GM12878 (cell line): ENCODE measurements around the gene ZYG11B. TPM values are rescaled to one million over a fixed set of nuclear protein-coding genes. Genes with fewer than 3 reads are reported as not detected.
"Not testable (repeated sequence)": the region's sequence is repeated elsewhere in the genome, so short reads cannot be mapped to it uniquely, and the experiment has no call there.

ENCODE experiments used
- ATAC-seq: fragments of 200-7000 bp; cut with Tn5 transposase; 3 replicates; pipeline ENCODE4 v1.9.1; 2020; ENCODE audit warnings: mild to moderate bottlenecking, moderate library complexity
- BruUV-seq: library from RNA; stranded (reverse); fragments of 400-500 nt; replicated peaks from 2 replicates; lab custom pipeline; 2021; lab: Mats Ljungman, UMichigan
- CTCF ChIA-PET: fragments of 300-600 bp; sonication (Branson Sonifier 250); formaldehyde crosslinking; extraction: SDS; loops from one replicate; lab custom pipeline; 2021; ENCODE audit warnings: inconsistent platforms; lab: Yijun Ruan, JAX
- POLR2A ChIA-PET: fragments of 350-600 bp; formaldehyde crosslinking; extraction: SDS; loops from one replicate; lab custom pipeline; 2021; ENCODE audit warnings: inconsistent platforms; lab: Charles Lee
- RAD21 ChIA-PET: fragments of 300-600 bp; sonication (Branson Sonifier 250); formaldehyde crosslinking; loops from one replicate; lab custom pipeline; 2023; ENCODE audit warnings: antibody characterized with exemption; ENCODE audit not compliant: unreplicated experiment; lab: Charles Lee
- SMC1A ChIA-PET: fragments of 300-600 bp; sonication (Branson Sonifier 250); formaldehyde crosslinking; loops from one replicate; lab custom pipeline; 2023; ENCODE audit not compliant: unreplicated experiment, uncharacterized antibody; lab: Charles Lee
- DNase-seq: peaks from one replicate; pipeline ENCODE4 v3.0.0-alpha.2; 2011; ENCODE audit warnings: low read depth, low spot score
- FAIRE-seq: peaks from 3 replicates; lab custom pipeline; 2011; peaks lifted over from hg19 to GRCh38; lab: Jason Lieb, UNC
- H2AFZ ChIP-seq: 2 replicates; pipeline ENCODE4 v1.6.0; 2011; ENCODE audit warnings: low read depth, low read length, control low read depth; ENCODE audit not compliant: control insufficient read depth
- H3K27ac ChIP-seq: 2 replicates; pipeline ENCODE4 v1.5.1; 2011; ENCODE audit warnings: control low read depth; ENCODE audit not compliant: control insufficient read depth, insufficient read depth
- H3K27me3 ChIP-seq, 2 experiments: replicated peaks in 1 of 2; 2 replicates each; pipeline versions ENCODE4 v1.6.0 to v1.6.1; 2011; ENCODE audit warnings: low read length in 1 of 2; ENCODE audit not compliant: control insufficient read depth in 2 of 2, insufficient read depth in 2 of 2
- H3K36me3 ChIP-seq, 2 experiments: 2 replicates each; pipeline ENCODE4 v1.5.1; 2011; ENCODE audit warnings: low read length in 1 of 2; ENCODE audit not compliant: control insufficient read depth in 2 of 2, insufficient read depth in 2 of 2
- H3K4me1 ChIP-seq: 2 replicates; pipeline ENCODE4 v1.6.1; 2011; ENCODE audit warnings: mild to moderate bottlenecking, low read length, moderate library complexity, mixed read lengths; ENCODE audit not compliant: control insufficient read depth, insufficient read depth
- H3K4me2 ChIP-seq: 2 replicates; pipeline ENCODE4 v1.6.0; 2011; ENCODE audit warnings: control low read depth; ENCODE audit not compliant: control insufficient read depth, insufficient read depth
- H3K4me3 ChIP-seq: fragments of 200-600 bp; sonication (generic); 2 replicates; pipeline ENCODE4 v1.5.1; 2016
- H3K79me2 ChIP-seq: 2 replicates; pipeline ENCODE4 v1.6.0; 2011; ENCODE audit warnings: low read length; ENCODE audit not compliant: control insufficient read depth, insufficient read depth
- H3K9ac ChIP-seq: 2 replicates; pipeline ENCODE4 v1.8.0; 2011; ENCODE audit warnings: low read length, control low read depth, mixed read lengths; ENCODE audit not compliant: control insufficient read depth, insufficient read depth
- H3K9me3 ChIP-seq: replicated peaks from 3 replicates; pipeline ENCODE4 v1.5.1; 2011; ENCODE audit warnings: mild to moderate bottlenecking, low read length; ENCODE audit not compliant: control insufficient read depth, insufficient read depth
- H4K20me1 ChIP-seq: 2 replicates; pipeline ENCODE4 v1.6.0; 2011; ENCODE audit not compliant: control insufficient read depth, insufficient read depth
- BHLHE40 ChIP-seq, 2 experiments: fragments of 450-650 bp in 1 of 2; IDR thresholded peaks; 2 replicates each; pipeline ENCODE4 v1.6.1; 2011 to 2017; ENCODE audit warnings: low read depth in 2 of 2, borderline replicate concordance in 1 of 2, improper control_type of control experiment in 1 of 2, low read length in 1 of 2, mild to moderate bottlenecking in 1 of 2
- CREB1 ChIP-seq: IDR thresholded peaks from 2 replicates; pipeline ENCODE4 v1.6.1; 2012; ENCODE audit warnings: low read depth, mild to moderate bottlenecking, inconsistent platforms
- IRF3 ChIP-seq: fragments of 450-650 bp; IDR thresholded peaks from 2 replicates; pipeline ENCODE4 v1.6.1; 2014; ENCODE audit warnings: mild to moderate bottlenecking
- MYC ChIP-seq: IDR thresholded peaks from 2 replicates; pipeline ENCODE4 v1.6.1; 2011; ENCODE audit warnings: mild to moderate bottlenecking, low read length, moderate library complexity, inconsistent platforms; ENCODE audit not compliant: insufficient read depth, insufficient replicate concordance, insufficient read length, severe bottlenecking
- ZNF207 ChIP-seq: fragments of 450-650 bp; IDR thresholded peaks from 2 replicates; pipeline ENCODE4 v1.6.1; 2014; ENCODE audit warnings: antibody characterized with exemption, mild to moderate bottlenecking, borderline replicate concordance
- WGBS: methylation state at CpG from one replicate; pipeline ENCODE4 v1.1.6; 2016; ENCODE audit warnings: low lambda C conversion rate; ENCODE audit not compliant: insufficient replicate concordance, insufficient coverage; ENCODE audit errors: missing lambda C conversion rate; 5-methylcytosine and 5-hydroxymethylcytosine counted together
- in situ Hi-C: fragments of 300-500 bp; cut with MboI; formaldehyde crosslinking; loops from 9 replicates; pipeline ENCODE4 v1.14.3; 2018; ENCODE audit warnings: mixed read lengths
- intact Hi-C: fragments of 100-400 bp; cut with micrococcal nuclease; formaldehyde crosslinking; loops from one replicate; pipeline ENCODE4 v1.14.2; 2022; ENCODE audit not compliant: unreplicated experiment
- polyA plus RNA-seq, 11 experiments: library from polyadenylated mRNA; depleted of rRNA in 4 of 11; unstranded in 6 of 11; stranded (reverse) in 5 of 11; fragments of >200 nt; fragmentation: Nextera tagmentation in 4 of 11; fragmentation: Illumina TruSeq in 1 of 11; extraction: Ambion mirVana in 4 of 11; extraction: Trizol in 1 of 11; gene quantifications; 1 replicate in 1 of 11; 2 replicates in 10 of 11; pipeline versions ENCODE4 v1.2.1 to v1.2.3, GENCODE V29; 2011 to 2016; ENCODE audit warnings: inconsistent platforms in 2 of 11, missing spikeins in 2 of 11, low read depth in 1 of 11
- total RNA-seq, 4 experiments: library from RNA; depleted of rRNA in 3 of 4; stranded (reverse); fragments of >200 nt in 3 of 4; fragmentation: Illumina TruSeq in 1 of 4; extraction: Trizol in 1 of 4; gene quantifications; 2 replicates each; pipeline versions ENCODE4 v1.2.1 to v1.2.3, GENCODE V29; 2013 to 2021
- TF ChIP-seq, protein P1 (sequence below): fragments of 450-650 bp; IDR thresholded peaks from 2 replicates; pipeline ENCODE4 v1.6.1; 2017; ENCODE audit warnings: borderline replicate concordance

ZYG11B gene
- total and polyA plus RNA-seq, 10 of the 15 experiments (the other 5 are each of a cell fraction or from before 2014, with no cell fraction given) = 1.8 to 8.5 (median 5.3) TPM

DNA sequence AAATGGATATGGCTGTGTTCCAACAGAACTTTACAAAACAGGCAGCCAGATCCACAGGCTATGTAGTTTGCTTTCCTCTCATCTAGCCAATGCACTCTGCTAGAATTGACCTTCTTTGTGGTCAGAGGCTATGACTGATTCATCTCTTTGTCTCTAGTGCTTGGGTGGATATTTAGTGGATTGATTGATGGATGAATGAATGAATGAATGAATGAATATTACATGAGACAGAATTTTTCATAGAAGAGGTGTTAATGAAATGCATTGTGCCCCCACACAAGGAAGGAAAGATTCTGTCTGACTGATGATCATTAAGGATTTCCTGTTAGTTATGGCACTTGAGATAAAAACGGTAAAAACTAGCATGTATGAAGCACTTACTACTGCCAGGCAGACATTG, 65.8 kb downstream of the ZYG11B start (continued):
- TF ChIP-seq IRF3 (no peak), BHLHE40 (IDR thresholded peaks at IDR 0.05; ENCODE audit: borderline replicate concordance in 1 of 2, low read depth in 2 of 2, low read length in 1 of 2) (no peak), CREB1 (no peak), ZNF207 (no peak), MYC (no peak)
- TF ChIP-seq, protein P1, sequence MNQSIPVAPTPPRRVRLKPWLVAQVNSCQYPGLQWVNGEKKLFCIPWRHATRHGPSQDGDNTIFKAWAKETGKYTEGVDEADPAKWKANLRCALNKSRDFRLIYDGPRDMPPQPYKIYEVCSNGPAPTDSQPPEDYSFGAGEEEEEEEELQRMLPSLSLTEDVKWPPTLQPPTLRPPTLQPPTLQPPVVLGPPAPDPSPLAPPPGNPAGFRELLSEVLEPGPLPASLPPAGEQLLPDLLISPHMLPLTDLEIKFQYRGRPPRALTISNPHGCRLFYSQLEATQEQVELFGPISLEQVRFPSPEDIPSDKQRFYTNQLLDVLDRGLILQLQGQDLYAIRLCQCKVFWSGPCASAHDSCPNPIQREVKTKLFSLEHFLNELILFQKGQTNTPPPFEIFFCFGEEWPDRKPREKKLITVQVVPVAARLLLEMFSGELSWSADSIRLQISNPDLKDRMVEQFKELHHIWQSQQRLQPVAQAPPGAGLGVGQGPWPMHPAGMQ = no peak

GRCh38 chr1:52793717-52794116, 67.5 kb downstream of the ZYG11B start:
- H3K9ac ChIP-seq, FAIRE-seq: not testable (repeated sequence)
- WGBS = 74% methylated on average over 7 of the region's 7 CpGs

More at GRCh38 chr1:52793717-52794116, 67.5 kb downstream of the ZYG11B start:
- BruUV-seq, H3K27me3 ChIP-seq, H3K9me3 ChIP-seq, SMC1A ChIA-PET, ATAC-seq, in situ Hi-C loops, H3K4me3 ChIP-seq, H3K27ac ChIP-seq, POLR2A ChIA-PET, H3K36me3 ChIP-seq, H2AFZ ChIP-seq, H3K79me2 ChIP-seq, H3K4me2 ChIP-seq, DNase-seq, intact Hi-C loops, H3K4me1 ChIP-seq, RAD21 ChIA-PET, H4K20me1 ChIP-seq: not testable (repeated sequence)
- CTCF ChIA-PET = interaction anchor here (1.6 kb wide), 1 partner anchor 32 kb away, joined by 4 read pairs; no protein-coding TSS in a partner anchor
